ENCODE results near the gene PRSS53.

The PRSS53 gene

GRCh38 chr16:31036691-31037090 is 52.1 kb downstream of the PRSS53 start:
- DNase-seq: no peak

DNA sequence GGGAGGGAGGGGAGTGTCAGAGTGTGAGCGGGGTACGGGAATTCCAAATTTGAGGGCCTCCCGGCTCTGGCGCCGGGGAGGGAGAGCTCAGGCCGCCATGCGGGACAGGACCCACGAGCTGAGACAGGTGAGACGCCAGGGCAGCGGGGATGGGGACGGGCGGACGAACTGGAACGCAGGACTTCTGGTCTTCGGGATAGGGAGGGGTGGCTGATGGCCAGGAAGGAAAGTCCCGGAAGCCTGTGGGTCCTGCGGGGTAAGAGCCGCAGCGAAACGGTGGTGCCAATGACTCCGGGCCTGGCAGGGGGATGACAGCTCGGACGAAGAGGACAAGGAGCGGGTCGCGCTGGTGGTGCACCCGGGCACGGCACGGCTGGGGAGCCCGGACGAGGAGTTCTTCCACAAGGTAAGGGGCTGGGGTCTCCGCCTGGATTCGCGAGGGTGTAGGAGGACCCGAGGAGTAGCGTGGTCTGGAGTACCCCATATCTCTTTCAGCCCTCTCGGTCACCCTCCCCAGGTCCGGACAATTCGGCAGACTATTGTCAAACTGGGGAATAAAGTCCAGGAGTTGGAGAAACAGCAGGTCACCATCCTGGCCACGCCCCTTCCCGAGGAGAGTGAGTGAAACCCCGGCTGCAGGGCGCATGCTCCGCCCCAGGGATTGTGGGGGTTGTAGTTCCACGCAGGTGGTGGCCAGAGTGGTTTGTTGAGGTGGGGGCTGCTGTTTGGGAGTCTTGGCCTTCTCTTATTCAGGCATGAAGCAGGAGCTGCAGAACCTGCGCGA is 54.8 kb downstream of the PRSS53 start:
- DNase-seq: peak; percentile 91
